GM18502 (cell line): ENCODE measurements around the gene ZNF609.

Source experiments
- ATAC-seq: cut with Tn5 transposase; IDR thresholded peaks from one replicate; pipeline ENCODE4 v1.9.1; 2021; ENCODE audit warnings: mild to moderate bottlenecking; ENCODE audit not compliant: unreplicated experiment, poor library complexity

The ZNF609 gene

GRCh38 chr15:64532521-64533315 lies 72.3 kb downstream of the ZNF609 start:
- ATAC-seq, result no peak

- ATAC-seq, result no peak
Observed at GRCh38 chr15:64535460-64536243, 75.3 kb downstream of the ZNF609 start.

GRCh38 chr15:64536244-64536836 lies 76.0 kb downstream of the ZNF609 start:
- no peak for ATAC-seq

GRCh38 chr15:64542091-64542490 lies 81.7 kb downstream of the ZNF609 start:
- ATAC-seq, result no peak

DNA sequence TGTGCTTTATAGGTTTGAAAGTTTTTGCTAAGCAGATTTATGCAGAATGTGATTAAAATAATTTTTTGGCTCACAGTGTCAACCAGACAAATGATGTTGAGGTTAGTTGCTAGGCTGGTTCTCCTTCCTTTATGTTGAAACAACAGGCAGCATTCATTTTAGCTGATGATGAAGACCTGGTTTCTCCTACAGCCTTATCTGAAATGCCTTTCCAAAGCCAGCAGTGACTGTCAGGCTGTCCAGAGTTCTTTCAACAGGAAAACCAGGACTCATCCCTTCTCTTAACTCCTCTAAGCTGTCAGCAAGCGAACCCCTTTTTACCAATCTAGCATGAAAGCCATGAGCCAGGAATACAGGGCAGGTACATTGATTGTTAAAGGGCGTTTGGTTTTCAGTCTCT lies 84.1 kb downstream of the ZNF609 start:
- no peak for ATAC-seq

DNA sequence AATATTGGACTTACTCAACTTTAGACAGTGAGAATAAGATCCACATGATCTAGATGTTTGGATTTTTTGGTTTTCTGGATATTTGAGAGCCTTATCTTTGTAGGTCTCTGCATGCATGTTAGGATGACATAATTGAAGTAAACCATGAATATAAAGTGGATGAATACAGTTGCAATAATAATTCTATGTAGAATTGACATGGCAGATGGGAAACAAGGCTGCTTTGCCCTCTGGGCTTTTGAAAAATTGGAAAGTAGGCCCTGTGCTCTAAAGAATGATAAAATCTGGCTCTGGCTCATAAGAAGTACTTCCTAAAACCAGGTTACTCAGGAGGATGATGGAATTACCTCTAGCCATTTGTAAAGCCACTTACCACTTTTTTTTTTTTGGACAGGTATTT lies 86.9 kb downstream of the ZNF609 start:
- no peak for ATAC-seq

DNA sequence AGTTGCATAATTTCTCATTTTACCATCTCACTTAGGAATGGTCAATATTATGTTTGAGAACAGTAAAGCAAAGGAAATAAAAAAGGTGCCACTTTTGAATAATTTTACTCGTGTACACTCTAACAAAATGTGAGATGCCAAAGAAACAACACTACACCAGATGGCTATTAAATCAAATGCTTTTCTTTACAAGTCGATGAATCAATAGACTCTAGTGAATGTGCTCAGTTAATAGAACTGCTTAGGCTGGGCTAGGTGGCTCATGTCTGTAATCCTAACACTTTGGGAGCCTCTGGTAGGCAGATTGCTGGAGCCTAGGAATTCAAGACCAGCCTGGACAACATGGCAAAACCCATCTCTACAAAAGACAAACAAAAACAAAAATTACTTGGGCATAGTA lies 87.9 kb downstream of the ZNF609 start:
- no peak for ATAC-seq

DNA sequence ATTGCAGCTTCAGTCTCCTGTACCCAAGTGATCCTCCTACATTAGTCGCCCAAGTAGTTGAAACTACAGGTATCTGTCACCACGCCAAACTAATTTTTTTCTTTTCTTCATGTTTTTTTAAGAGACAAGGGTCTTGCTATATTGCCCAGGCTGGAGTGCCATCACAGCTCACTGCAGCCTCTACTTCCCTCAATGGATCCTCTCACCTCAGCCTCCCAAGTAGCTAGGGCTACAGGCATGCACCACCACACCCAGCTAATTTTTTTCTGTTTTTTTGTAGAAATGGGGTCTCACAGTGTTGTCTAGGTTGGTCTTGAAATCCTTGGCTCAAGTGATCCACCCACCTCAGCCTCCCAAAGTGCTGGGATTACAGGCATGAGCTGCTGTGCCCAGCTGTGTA lies 89.5 kb downstream of the ZNF609 start:
- no peak for ATAC-seq

DNA sequence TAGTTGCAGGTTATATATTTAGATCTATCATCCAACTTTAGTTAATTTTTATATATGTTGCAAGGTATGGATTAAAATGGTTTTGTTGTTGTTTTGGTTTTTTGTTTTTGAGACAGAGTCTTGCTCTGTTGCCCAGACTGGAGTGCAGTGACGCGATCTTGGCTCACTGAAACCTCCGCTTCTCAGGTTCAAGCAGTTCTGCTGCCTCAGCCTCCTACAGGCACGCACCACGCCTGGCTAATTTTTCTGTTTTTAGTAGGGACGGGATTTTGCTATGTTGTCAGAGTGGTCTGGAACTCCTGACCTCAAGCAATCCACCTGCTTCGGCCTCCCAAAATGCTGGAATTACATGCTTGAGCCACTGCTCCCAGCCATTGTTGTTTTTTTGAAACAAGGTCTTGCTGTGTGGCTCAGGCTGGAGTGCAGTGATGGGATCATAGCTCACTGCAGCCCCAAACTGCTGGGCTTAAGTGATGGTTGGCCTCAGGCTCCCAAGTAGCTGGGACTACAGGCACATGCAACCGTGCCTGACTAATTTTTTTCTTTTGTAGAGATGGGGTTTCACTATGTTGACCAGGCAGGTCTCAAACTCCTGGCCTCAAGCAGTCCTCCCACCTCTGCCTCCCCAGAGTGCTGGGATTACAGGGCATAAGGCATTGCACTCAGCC lies 92.0 kb downstream of the ZNF609 start:
- ATAC-seq, result no peak

GRCh38 chr15:64558460-64559179 lies 98.2 kb downstream of the ZNF609 start:
- no peak for ATAC-seq

DNA sequence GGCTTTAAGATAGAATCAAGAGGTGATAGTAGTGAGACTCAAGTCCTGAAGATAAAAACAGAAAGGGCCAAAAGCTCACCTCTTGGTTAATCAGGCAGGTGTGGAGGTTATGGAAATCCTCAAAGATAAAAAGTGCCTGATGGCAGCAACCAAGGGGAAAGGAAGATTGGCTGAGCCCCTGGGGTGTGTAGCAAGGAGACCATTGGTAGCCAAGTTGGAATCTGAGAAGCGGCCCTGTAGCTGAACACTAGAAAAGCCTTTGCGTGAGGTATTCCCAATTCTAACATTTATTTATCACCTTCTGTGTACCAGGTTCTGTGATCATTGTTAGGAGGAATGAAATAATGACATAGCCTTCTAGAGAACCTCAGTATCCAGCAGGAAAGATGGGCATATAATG lies 98.9 kb downstream of the ZNF609 start:
- no peak for ATAC-seq

- ATAC-seq, result no peak
Observed at GRCh38 chr15:64560501-64560900, 100.1 kb downstream of the ZNF609 start.

- ATAC-seq, result no peak
Observed at GRCh38 chr15:64560998-64561397, 100.6 kb downstream of the ZNF609 start.

DNA sequence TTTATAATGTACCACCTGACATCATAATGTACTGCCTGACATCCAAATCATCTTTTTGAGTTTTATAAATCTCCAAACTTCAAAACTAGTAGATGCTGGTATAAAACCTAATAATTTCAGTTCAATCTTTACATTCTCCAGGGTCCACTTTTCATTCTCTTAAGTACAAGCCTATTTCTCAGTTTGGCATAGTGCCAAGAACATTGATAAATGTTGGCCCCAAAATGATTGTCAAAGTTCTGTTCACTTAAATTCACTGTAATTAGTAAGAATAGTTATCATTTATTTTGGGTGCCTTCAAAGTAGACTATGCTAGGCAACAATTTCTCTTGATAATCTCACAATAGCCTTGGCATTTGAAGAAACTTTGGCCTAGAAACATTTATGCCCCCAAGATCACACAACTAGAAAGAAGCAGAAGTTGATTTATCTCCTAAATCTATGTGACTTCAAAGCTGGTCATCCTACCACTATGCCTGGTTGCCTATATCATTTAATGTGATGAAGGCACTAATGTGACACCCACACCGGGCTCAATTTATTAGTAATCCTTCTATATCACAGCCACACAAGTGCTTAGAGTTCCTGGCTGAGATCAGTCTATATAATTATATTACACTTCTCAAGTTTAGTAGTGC lies 101.7 kb downstream of the ZNF609 start:
- no peak for ATAC-seq

DNA sequence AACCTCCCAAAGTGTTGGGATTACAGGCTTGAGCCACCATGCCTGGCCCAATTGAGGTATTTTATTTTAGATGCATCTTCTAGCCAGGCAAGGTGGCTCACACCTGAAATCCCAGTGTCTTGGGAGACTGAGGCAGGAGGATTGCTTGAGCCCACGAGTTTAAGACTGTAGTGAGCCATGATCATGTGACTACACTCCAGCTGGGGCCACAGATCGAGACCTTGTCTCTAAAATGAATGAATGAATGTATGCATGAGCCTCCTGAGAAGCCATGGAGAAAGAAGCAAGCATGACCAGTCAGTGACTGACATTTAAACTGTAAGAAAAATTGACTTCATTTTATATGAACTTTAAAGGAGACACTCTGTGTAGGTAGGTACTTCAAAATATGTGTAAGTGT lies 105.7 kb downstream of the ZNF609 start:
- no peak for ATAC-seq

DNA sequence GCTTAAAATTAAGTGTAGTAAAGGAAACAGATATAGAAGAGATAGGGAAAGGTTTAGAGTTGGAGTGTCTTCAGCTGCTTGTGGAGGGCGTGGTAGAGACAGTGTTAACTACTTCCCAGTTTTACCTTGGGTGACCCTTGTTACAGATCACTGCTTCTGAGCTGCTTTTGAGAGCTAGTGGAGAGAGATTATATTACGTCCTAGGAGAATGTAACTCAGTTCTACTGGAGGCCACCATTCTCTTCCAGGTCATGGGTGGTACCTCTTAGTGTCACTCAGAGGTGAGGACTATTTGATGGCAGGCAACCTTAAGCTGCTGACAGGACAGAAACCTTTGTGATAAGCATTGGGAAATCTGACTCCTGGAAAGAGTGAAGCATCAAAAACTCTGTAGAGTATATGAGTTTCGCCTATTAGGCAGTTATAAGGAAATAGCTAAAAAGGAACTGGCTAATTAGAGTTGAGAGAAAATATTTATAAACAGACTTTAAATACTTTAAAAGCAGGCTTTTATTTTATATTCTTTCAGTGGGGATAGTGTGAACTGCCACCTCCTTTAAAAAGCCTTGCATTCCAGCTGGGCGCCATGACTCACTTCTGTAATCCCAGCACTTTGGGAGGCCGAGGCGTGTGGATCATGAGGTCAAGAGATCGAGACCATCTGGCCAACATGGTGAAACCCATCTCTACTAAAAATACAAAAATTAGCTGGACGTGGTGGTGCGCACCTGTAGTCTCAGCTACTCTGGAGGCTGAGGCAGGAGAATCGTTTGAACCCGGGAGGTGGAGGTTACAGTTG lies 106.5 kb downstream of the ZNF609 start:
- no peak for ATAC-seq

GRCh38 chr15:64568765-64569164 lies 108.4 kb downstream of the ZNF609 start:
- no peak for ATAC-seq

- peak; percentile 66 for ATAC-seq
Observed at GRCh38 chr15:64571857-64572291, 111.5 kb downstream of the ZNF609 start.

DNA sequence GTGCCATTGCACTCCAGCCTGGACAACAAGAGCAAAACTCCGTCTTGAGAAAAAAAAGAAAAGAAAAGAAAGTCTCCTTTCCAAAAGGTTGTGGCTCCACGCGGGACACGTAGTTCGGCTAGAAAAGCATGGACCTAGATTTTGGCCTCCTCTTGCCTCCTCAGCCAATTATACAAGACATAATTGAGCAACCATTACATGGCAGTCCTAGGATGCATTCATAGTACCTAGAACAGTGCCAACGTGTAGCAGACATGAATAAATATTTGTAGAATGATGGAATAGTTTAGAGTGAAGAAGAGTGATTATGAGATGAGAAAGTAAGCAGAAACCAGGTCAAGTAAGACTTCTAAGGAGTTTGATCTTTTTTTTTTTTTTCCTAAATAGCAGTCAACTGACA lies 112.5 kb downstream of the ZNF609 start:
- no peak for ATAC-seq
